Mucosa of descending colon (tissue), 3 donors: ENCODE data around the gene MCTP1. TPM values are rescaled to one million over a fixed set of nuclear protein-coding genes. Genes with fewer than 3 reads are reported as not detected.

Source experiments
- ATAC-seq: fragments of 200-7000 bp; cut with Tn5 transposase; one replicate; pipeline ENCODE4 v1.9.1; 2020; ENCODE audit warnings: mild to moderate bottlenecking, moderate library complexity
- DNase-seq, 3 donors: peaks; one replicate each; pipeline ENCODE4 v3.0.0-alpha.2; 2020
- H3K36me3 ChIP-seq: fragments of 200-600 bp; one replicate; pipeline ENCODE4 v1.8.0; 2021; ENCODE audit warnings: low read depth, mild to moderate bottlenecking
- H3K4me1 ChIP-seq: fragments of 200-600 bp; one replicate; pipeline ENCODE4 v1.8.0; 2021; ENCODE audit warnings: low read depth, mild to moderate bottlenecking
- H3K4me3 ChIP-seq: fragments of 200-600 bp; one replicate; pipeline ENCODE4 v1.8.0; 2021; ENCODE audit warnings: mild to moderate bottlenecking
- H3K9me3 ChIP-seq: fragments of 200-600 bp; one replicate; pipeline ENCODE4 v1.8.0; 2021; ENCODE audit warnings: mild to moderate bottlenecking
- intact Hi-C, 2 donors: fragments of 100-400 bp; cut with DNase I in 1 of 2; cut with micrococcal nuclease in 1 of 2; formaldehyde crosslinking; loops; one replicate each; pipeline versions ENCODE4 v1.11.0 to v1.11.1; 2022; cut with DNase I, micrococcal nuclease
- total RNA-seq, 3 donors: library from RNA; stranded (reverse); fragmentation: NEBNext Ultra II Directional in 2 of 3; extraction: Animal tissue kit (Norgen Biotek cat#: 25700) in 2 of 3; gene quantifications; one replicate each; pipeline versions ENCODE4 v1.2.1 to v1.2.4, GENCODE V29; 2021 to 2023
- TF ChIP-seq, protein P1 (sequence below): fragments of 200-600 bp; IDR thresholded peaks from one replicate; pipeline ENCODE4 v1.8.0; 2022; ENCODE audit warnings: antibody characterized with exemption, mild to moderate bottlenecking
- donor health status: DM: no; HTN: no; CAD: no; lungs with moderate emphysema.
- donor health status: DM: no; HTN: no; CAD: no.
- donor health status: DM: no; HTN: yes; CAD: no.

MCTP1 gene
- total RNA-seq, 3 donors from 2014 or later: 6.8 to 12.3 (median 7.7) TPM

DNA sequence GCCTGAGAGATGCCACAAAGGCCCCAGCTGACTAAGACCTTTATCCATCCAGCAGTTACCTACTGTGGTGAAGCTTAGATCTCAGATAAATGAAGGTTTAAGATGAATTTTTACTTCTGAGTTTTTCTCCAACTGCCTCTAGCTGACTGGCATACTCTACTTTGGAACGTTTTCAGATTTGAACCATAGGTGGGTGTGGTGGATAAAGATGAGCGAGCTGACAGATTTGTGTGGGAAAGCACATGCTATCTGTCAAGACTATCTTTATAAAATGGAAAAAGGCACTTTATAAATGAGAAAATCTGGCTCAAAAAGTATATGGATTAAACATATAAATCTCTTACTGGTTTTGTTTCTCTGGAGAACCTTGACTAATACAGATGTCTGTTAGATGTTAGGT lies 160.8 kb downstream of the MCTP1 start:
- Histone ChIP-seq H3K9me3 (no peaks in the 10 kb centered on the region), H3K4me1 (no peaks in the 10 kb centered on the region), H3K36me3 (no peaks in the 10 kb centered on the region), H3K4me3 (no peak overlapping the region)
- intact Hi-C loops: no loop called here
- TF ChIP-seq, protein P1, sequence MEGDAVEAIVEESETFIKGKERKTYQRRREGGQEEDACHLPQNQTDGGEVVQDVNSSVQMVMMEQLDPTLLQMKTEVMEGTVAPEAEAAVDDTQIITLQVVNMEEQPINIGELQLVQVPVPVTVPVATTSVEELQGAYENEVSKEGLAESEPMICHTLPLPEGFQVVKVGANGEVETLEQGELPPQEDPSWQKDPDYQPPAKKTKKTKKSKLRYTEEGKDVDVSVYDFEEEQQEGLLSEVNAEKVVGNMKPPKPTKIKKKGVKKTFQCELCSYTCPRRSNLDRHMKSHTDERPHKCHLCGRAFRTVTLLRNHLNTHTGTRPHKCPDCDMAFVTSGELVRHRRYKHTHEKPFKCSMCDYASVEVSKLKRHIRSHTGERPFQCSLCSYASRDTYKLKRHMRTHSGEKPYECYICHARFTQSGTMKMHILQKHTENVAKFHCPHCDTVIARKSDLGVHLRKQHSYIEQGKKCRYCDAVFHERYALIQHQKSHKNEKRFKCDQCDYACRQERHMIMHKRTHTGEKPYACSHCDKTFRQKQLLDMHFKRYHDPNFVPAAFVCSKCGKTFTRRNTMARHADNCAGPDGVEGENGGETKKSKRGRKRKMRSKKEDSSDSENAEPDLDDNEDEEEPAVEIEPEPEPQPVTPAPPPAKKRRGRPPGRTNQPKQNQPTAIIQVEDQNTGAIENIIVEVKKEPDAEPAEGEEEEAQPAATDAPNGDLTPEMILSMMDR: no peak
- DNase-seq (no peak), ATAC-seq (no peak)

DNA sequence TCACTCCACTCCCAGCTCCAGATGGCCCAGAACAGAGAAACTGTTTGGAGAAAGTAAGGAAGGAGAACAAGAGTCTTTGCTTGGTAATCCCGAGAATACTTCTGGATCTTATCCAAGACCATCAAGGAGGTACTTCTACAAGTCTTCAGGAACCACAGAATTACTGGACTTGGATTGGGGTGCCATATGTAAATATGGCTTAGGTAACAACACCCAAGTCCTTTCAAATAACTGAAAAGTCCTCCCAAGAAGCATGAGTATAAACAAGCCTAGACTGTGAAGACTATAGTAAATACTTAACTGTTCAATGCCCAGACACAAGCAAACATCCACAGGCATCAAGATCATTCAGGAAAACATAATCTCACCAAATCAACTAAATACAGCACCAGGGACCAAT lies 170.0 kb downstream of the MCTP1 start:
- DNase-seq: no peak
- intact Hi-C loops: no loop called here
- Histone ChIP-seq H3K9me3 (peaks cover 2% of the 10 kb centered on the region), H3K36me3 (no peaks in the 10 kb centered on the region), H3K4me3 (no peak overlapping the region), H3K4me1 (no peaks in the 10 kb centered on the region)
- TF ChIP-seq, protein P1: no peak
- ATAC-seq: no peak

DNA sequence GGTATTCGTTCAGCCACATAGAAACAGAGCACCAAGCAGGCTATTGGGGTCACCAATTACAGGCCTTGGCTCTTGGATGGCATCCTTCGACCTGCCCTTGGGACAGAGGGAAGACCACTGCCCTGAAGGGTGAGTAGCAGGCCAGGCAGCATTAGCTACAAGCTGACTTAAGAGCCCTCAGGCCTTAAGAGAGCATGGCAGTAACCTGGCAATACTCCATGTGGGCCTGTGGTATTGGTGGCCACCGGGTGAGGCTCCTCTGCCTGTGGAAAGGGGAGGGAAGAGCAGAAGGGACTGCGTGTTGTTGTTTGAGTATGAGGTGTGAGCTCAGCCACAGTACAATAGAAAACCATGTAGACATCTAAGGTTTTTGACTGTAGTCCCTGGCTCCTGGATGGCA lies 170.6 kb downstream of the MCTP1 start:
- no peaks in the 10 kb centered on the region for H3K4me1 ChIP-seq
- peaks cover 2% of the 10 kb centered on the region for H3K9me3 ChIP-seq
- TF ChIP-seq, protein P1: no peak
- no peak overlapping the region for H3K4me3 ChIP-seq
- no peaks in the 10 kb centered on the region for H3K36me3 ChIP-seq
- ATAC-seq: no peak
- intact Hi-C loops: no loop called here
- no peak for DNase-seq

DNA sequence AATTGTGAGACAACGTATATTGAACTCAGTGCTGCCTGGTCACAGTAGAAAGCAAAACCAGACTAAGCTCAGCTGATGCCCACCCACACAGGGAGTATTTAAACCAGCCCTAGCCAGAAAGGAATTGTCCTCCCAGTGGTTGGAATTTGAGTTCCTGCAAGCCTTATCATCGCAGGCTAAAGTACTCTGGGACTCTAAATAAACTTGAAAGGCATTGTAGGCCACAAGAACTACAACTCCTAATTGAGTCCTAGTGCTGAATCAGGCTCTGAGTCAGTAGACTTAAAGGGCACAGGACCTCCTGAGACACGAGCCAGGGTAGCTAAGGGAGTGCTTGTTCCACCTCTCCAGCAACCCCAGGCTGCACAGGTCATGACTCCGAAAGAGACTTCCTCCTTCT lies 171.4 kb downstream of the MCTP1 start:
- TF ChIP-seq, protein P1: no peak
- Histone ChIP-seq H3K36me3 (no peaks in the 10 kb centered on the region), H3K4me1 (no peaks in the 10 kb centered on the region), H3K9me3 (peaks cover 2% of the 10 kb centered on the region), H3K4me3 (no peak overlapping the region)
- ATAC-seq (no peak), DNase-seq (no peak)
- intact Hi-C loops: no loop called here

DNA sequence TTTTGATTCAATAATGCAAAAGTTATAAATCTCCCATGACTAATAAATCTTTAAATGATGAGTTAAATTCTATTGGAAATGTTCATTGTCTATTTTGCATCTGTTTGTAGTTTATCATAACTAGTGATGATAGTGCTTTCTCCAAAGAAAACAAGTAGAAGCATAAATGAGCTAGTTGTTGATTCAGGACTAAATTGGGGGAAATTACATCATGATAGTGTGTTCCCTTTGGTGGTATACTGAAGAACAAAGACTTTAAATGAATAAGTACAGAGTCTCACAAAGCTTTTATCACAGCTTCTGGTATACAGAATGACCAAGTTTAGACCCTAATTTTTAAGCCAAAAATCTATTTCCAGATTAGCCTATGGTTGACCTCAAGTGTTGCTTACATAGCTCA lies 173.8 kb downstream of the MCTP1 start:
- intact Hi-C loops: no loop called here
- no peaks in the 10 kb centered on the region for H3K36me3 ChIP-seq
- no peaks in the 10 kb centered on the region for H3K4me1 ChIP-seq
- TF ChIP-seq, protein P1: no peak
- no peak for DNase-seq
- H3K4me3 ChIP-seq: no peak overlapping the region
- peaks cover 2% of the 10 kb centered on the region for H3K9me3 ChIP-seq
- no peak for ATAC-seq

DNA sequence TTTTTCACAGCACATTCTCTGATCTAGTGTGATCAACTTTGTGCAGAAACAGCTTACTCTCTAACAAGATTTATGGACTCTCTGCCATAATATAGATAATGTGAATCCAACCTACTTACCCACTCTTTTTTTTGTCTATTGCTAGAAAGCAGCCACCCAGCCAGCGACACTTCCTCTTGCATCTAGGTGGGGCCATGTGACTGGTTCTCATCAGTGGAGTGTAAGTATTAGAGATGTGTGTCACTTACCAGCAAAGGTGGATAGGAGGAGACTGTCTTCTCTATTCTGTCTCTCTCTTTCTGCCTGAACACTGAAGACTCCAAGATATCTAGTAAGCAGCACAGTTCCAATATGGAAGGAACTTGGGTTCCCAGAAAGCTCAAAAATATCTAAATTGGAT lies 174.8 kb downstream of the MCTP1 start:
- no peak for ATAC-seq
- H3K36me3 ChIP-seq: no peaks in the 10 kb centered on the region
- no peaks in the 10 kb centered on the region for H3K9me3 ChIP-seq
- TF ChIP-seq, protein P1: no peak
- intact Hi-C loops: no loop called here
- H3K4me3 ChIP-seq: no peak overlapping the region
- DNase-seq: no peak
- no peaks in the 10 kb centered on the region for H3K4me1 ChIP-seq
